ENCODE results near the gene CFAP61.

The CFAP61 gene

DNA sequence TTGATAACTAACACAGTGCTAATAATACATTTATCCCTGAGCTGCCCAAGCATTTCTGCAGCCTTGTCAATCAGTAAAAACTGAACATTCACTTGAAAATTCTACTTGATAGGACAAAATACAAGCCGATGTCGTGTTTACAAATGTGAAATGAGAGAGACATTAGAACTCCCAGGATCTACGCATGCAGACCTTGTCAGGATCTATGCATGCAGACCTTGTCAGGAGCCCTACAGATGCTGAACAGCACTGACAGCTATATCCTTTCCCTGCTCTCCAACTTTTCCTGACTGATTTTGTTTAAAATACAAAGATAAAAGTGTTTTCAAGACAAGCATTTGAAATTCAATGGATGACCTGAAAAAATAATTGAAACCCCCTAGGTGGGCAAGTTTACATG lies 344.5 kb downstream of the CFAP61 start:
- no peak overlapping the region for H3K27ac Mint-ChIP-seq

GRCh38 chr20:20398123-20398522 lies 345.8 kb downstream of the CFAP61 start:
- H3K4me3 Mint-ChIP-seq, result no peak overlapping the region
- no peaks in the 10 kb centered on the region for H3K4me1 Mint-ChIP-seq (ENCODE audit: low read depth)
- H3K36me3 Mint-ChIP-seq (ENCODE audit: low read depth), result peaks cover 8% of the 10 kb centered on the region
- H3K27ac Mint-ChIP-seq, result no peak overlapping the region
- H3K9me3 Mint-ChIP-seq, result no peaks in the 10 kb centered on the region
- H3K27me3 Mint-ChIP-seq, result no peaks in the 10 kb centered on the region

More for the DNA sequence above, 344.5 kb downstream of the CFAP61 start:
- Mint-ChIP-seq H3K36me3 (ENCODE audit: low read depth) (peaks cover 4% of the 10 kb centered on the region), H3K4me3 (no peak overlapping the region), H3K9me3 (no peaks in the 10 kb centered on the region), H3K27me3 (no peaks in the 10 kb centered on the region), H3K4me1 (ENCODE audit: low read depth) (no peaks in the 10 kb centered on the region)

DNA sequence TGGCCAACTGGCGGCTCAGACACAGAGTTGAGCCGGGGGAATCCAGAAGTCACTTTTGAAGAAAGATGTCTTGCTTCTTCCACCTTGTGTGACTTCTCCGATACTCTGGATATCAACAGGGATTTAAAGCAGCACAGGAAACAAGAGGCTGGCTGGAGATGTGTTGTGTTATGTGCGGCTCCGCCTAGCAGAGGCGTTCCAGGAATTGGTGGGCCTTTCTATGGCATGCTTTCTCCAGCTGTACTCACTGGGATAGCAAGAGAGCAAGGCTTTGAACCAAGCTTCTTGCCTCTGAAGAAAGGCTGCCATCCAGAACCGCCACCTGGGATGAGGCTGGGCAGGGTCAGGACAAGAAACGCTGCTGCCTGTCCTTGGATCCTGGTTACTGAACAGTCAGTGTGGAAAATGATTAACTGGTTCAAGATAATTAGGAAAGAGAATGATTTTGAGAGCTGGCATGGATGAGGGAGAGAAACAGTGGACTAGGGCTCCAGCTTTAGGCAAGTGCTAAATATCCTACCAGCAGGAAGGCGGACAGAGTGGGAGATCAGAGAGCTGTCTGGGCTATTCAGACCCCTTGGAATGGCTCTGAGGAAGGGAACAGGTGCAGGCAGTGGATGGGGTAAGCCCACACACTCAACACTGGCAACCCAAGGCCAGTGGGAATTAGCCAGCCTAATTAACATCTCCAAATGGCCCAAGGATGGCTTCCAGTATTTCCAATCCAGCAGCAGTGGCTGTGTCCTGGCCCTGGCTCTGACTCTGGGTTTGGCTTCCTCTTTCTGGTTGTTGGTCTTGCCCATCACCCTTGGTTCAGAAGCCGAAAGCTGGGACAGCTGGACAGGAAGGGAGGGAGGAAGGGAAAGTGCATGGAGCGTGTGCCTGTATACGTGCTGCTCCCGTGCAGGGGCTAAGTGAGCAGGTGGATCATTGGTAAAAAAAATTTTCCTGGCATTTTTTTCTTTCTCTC lies 347.5 kb downstream of the CFAP61 start:
- H3K27me3 Mint-ChIP-seq, result no peaks in the 10 kb centered on the region
- H3K4me3 Mint-ChIP-seq, result no peak overlapping the region
- H3K9me3 Mint-ChIP-seq, result no peaks in the 10 kb centered on the region
- no peaks in the 10 kb centered on the region for H3K4me1 Mint-ChIP-seq (ENCODE audit: low read depth)
- H3K36me3 Mint-ChIP-seq (ENCODE audit: low read depth), result peaks cover 9% of the 10 kb centered on the region
- H3K27ac Mint-ChIP-seq, result no peak overlapping the region

DNA sequence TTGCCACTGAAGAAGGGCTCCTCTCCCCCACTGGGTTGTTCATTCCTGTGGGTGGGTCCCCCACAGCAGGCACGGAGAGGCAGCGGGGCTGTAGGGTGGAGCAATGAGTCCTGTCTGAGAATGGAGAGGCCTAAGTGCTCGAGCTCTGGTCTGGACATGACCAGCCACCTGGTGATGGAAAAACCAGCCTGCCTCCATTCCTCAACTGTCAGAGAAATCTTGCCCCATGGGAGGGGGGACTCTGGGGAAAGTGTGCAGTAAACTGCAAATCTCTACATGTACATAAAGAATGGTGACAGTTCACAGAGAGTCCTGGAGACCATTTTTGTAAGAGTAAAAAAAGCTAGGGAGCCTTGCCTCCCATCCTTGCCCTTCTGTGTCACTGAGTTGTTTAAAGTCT lies 349.7 kb downstream of the CFAP61 start:
- no peak overlapping the region for H3K4me3 Mint-ChIP-seq
- peaks cover 3% of the 10 kb centered on the region for H3K4me1 Mint-ChIP-seq (ENCODE audit: low read depth)
- no peaks in the 10 kb centered on the region for H3K9me3 Mint-ChIP-seq
- H3K27ac Mint-ChIP-seq, result no peak overlapping the region
- no peaks in the 10 kb centered on the region for H3K27me3 Mint-ChIP-seq
- peaks cover 8% of the 10 kb centered on the region for H3K36me3 Mint-ChIP-seq (ENCODE audit: low read depth)

DNA sequence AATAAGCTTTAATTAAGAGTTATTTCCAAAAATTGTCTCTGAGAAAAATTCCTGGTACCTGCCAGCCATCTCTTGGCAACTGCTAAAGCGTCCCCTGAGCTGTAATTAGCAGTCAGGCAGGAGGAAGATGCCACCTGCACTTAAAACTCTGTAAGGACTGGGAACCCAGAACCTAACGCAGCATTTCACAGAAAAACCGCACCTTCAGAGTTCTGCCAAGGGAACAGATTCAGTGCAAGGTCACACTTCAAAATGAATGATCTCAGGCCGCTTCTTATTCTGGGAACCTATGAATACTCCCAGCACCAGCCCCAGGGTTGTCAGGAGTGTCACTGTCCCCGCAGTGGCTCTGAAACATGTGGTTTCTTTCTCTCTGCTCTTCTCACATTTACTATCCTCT lies 352.3 kb downstream of the CFAP61 start:
- Mint-ChIP-seq H3K27ac (no peak overlapping the region), H3K36me3 (ENCODE audit: low read depth) (peaks cover 16% of the 10 kb centered on the region), H3K4me1 (ENCODE audit: low read depth) (peaks cover 3% of the 10 kb centered on the region), H3K27me3 (no peaks in the 10 kb centered on the region), H3K9me3 (no peaks in the 10 kb centered on the region), H3K4me3 (no peak overlapping the region)

- Mint-ChIP-seq H3K27me3 (no peaks in the 10 kb centered on the region), H3K4me1 (ENCODE audit: low read depth) (peaks cover 3% of the 10 kb centered on the region), H3K4me3 (no peak overlapping the region), H3K9me3 (no peaks in the 10 kb centered on the region), H3K36me3 (ENCODE audit: low read depth) (peaks cover 20% of the 10 kb centered on the region), H3K27ac (no peak overlapping the region)
These were observed 353.3 kb downstream of the CFAP61 start for GRCh38 chr20:20405623-20406022.

- Mint-ChIP-seq H3K36me3 (ENCODE audit: low read depth) (peaks cover 25% of the 10 kb centered on the region), H3K4me1 (ENCODE audit: low read depth) (peaks cover 3% of the 10 kb centered on the region), H3K27ac (peak overlapping the region; percentile 60), H3K4me3 (no peak overlapping the region), H3K9me3 (no peaks in the 10 kb centered on the region), H3K27me3 (no peaks in the 10 kb centered on the region)
These were observed 354.0 kb downstream of the CFAP61 start for GRCh38 chr20:20406306-20406705.

GRCh38 chr20:20407891-20408805 lies 355.8 kb downstream of the CFAP61 start:
- peaks cover 29% of the 10 kb centered on the region for H3K36me3 Mint-ChIP-seq (ENCODE audit: low read depth)
- H3K4me3 Mint-ChIP-seq, result no peak overlapping the region
- H3K27ac Mint-ChIP-seq, result no peak overlapping the region
- no peaks in the 10 kb centered on the region for H3K9me3 Mint-ChIP-seq
- no peaks in the 10 kb centered on the region for H3K27me3 Mint-ChIP-seq
- H3K4me1 Mint-ChIP-seq (ENCODE audit: low read depth), result peaks cover 19% of the 10 kb centered on the region

DNA sequence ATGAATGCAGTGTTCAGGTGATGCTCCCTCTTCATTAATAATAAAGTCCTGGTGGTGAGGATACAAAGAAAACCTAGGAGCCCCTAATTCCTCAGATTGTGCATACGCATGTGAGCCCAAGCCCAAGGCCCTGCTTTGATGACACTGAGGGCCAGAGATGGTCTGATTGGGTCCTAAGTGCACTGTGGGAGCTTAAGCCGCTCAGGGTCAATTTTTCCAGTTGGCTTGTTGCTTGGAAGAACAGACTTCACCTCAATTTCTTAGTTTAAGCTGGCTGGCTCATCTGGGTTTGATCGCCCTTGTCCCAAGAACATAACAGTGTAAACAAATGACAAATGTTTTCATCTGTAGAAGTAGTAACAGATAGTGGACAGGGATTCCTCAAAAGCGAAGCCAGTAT lies 357.0 kb downstream of the CFAP61 start:
- H3K36me3 Mint-ChIP-seq (ENCODE audit: low read depth), result peaks cover 29% of the 10 kb centered on the region
- H3K4me1 Mint-ChIP-seq (ENCODE audit: low read depth), result peaks cover 28% of the 10 kb centered on the region
- H3K4me3 Mint-ChIP-seq, result peak overlapping the region; percentile 24
- H3K27ac Mint-ChIP-seq, result no peak overlapping the region
- H3K9me3 Mint-ChIP-seq, result no peaks in the 10 kb centered on the region
- no peaks in the 10 kb centered on the region for H3K27me3 Mint-ChIP-seq

All from stimulated activated naive CD8-positive, alpha-beta T cell treated with anti-CD3 and anti-CD28 coated beads, Interleukin-15, Interleukin-2, amounts not matched to agents 100 ng/mL and 50 ng/mL, for 24 hours (primary cell).